IMR-90 (cell line): ENCODE measurements around the gene CFL2. TPM values are rescaled to one million over a fixed set of nuclear protein-coding genes. Genes with fewer than 3 reads are reported as not detected.

Experiments used
- ATAC-seq: fragments of 200-7000 bp; cut with Tn5 transposase; 2 replicates; pipeline ENCODE4 v1.9.1; 2020; ENCODE audit warnings: low read depth, mild to moderate bottlenecking, moderate library complexity
- BruUV-seq: library from RNA; stranded (reverse); fragments of 400-500 nt; replicated peaks from 2 replicates; lab custom pipeline; 2021; lab: Mats Ljungman, UMichigan
- CTCF ChIA-PET: fragments of 300-600 bp; formaldehyde crosslinking; extraction: SDS; loops from one replicate; lab custom pipeline; 2021; ENCODE audit warnings: antibody characterized with exemption; lab: Yijun Ruan, JAX
- POLR2A ChIA-PET: fragments of 300-600 bp; sonication (Branson Sonifier 250); formaldehyde crosslinking; loops from one replicate; lab custom pipeline; 2022; ENCODE audit warnings: antibody characterized with exemption; ENCODE audit not compliant: unreplicated experiment; lab: Charles Lee
- DNase-seq: peaks from one replicate; pipeline ENCODE4 v3.0.0; 2013
- H2AFZ ChIP-seq: replicated peaks from 2 replicates; pipeline ENCODE3; 2013; ENCODE audit warnings: low read length, mild to moderate bottlenecking; ENCODE audit not compliant: poor library complexity
- H2AK5ac ChIP-seq: 2 replicates; pipeline ENCODE4 v1.6.1; 2013; ENCODE audit warnings: low read depth, low read length, inconsistent platforms
- H2AK9ac ChIP-seq: replicated peaks from 2 replicates; pipeline ENCODE3; 2013; ENCODE audit warnings: mild to moderate bottlenecking, low read depth, low read length, moderate library complexity; ENCODE audit not compliant: poor library complexity
- H2BK120ac ChIP-seq: 2 replicates; pipeline ENCODE4 v1.6.1; 2013; ENCODE audit warnings: low read depth, low read length, inconsistent platforms
- H2BK15ac ChIP-seq: 3 replicates; pipeline ENCODE4 v1.6.1; 2013; ENCODE audit warnings: low read depth, low read length, inconsistent platforms
- H2BK20ac ChIP-seq: 2 replicates; pipeline ENCODE4 v1.6.1; 2013; ENCODE audit warnings: low read depth, mild to moderate bottlenecking, inconsistent platforms, low read length, moderate library complexity
- H2BK5ac ChIP-seq: 2 replicates; pipeline ENCODE4 v1.6.1; 2013; ENCODE audit warnings: mild to moderate bottlenecking, low read depth, low read length, inconsistent platforms; ENCODE audit not compliant: poor library complexity, severe bottlenecking
- H3K14ac ChIP-seq: replicated peaks from 2 replicates; pipeline ENCODE4 v1.6.1; 2013; ENCODE audit warnings: low read depth, low read length, inconsistent platforms
- H3K18ac ChIP-seq: 2 replicates; pipeline ENCODE4 v1.6.1; 2013; ENCODE audit warnings: low read depth, low read length, control low read depth
- H3K23ac ChIP-seq: 2 replicates; pipeline ENCODE4 v1.6.1; 2013; ENCODE audit warnings: low read depth, low read length, inconsistent platforms
- H3K27ac ChIP-seq: 2 replicates; pipeline ENCODE4 v1.5.1; 2013; ENCODE audit warnings: mild to moderate bottlenecking, control low read depth, low read length; ENCODE audit not compliant: insufficient read depth
- H3K27me3 ChIP-seq: 2 replicates; pipeline ENCODE4 v1.6.1; 2013; ENCODE audit warnings: low read length; ENCODE audit not compliant: control insufficient read depth, insufficient read depth
- H3K36me3 ChIP-seq: 2 replicates; pipeline ENCODE4 v1.6.1; 2013; ENCODE audit warnings: low read length, mixed read lengths; ENCODE audit not compliant: control insufficient read depth, insufficient read depth
- H3K4ac ChIP-seq: 2 replicates; pipeline ENCODE4 v1.6.1; 2013; ENCODE audit warnings: low read depth, low read length, inconsistent platforms
- H3K4me1 ChIP-seq: 2 replicates; pipeline ENCODE4 v1.6.1; 2013; ENCODE audit warnings: low read length, mixed read lengths; ENCODE audit not compliant: control insufficient read depth, insufficient read depth
- H3K4me2 ChIP-seq: 2 replicates; pipeline ENCODE4 v1.6.1; 2013; ENCODE audit warnings: low read depth, mild to moderate bottlenecking, control low read depth, low read length, moderate library complexity
- H3K4me3 ChIP-seq: 2 replicates; pipeline ENCODE4 v1.5.1; 2013; ENCODE audit warnings: low read depth, mild to moderate bottlenecking, control low read depth, low read length, moderate library complexity; ENCODE audit not compliant: insufficient read depth
- H3K56ac ChIP-seq: 2 replicates; pipeline ENCODE4 v1.6.1; 2013; ENCODE audit warnings: low read length, inconsistent platforms; ENCODE audit not compliant: insufficient read depth; ENCODE audit errors: extremely low read depth
- H3K79me1 ChIP-seq, 2 experiments: 2 replicates each; pipeline ENCODE4 v1.6.1; 2013; ENCODE audit warnings: low read length in 2 of 2, inconsistent platforms in 1 of 2, low read depth in 1 of 2
- H3K9ac ChIP-seq: 2 replicates; pipeline ENCODE4 v1.6.1; 2013; ENCODE audit warnings: low read depth, low read length, control low read depth
- H3K9me1 ChIP-seq: 2 replicates; pipeline ENCODE4 v1.6.1; 2013; ENCODE audit warnings: low read length, inconsistent platforms; ENCODE audit not compliant: insufficient read depth
- H3K9me3 ChIP-seq: 2 replicates; pipeline ENCODE4 v1.6.1; 2013; ENCODE audit warnings: low read length; ENCODE audit not compliant: control insufficient read depth, insufficient read depth
- H4K20me1 ChIP-seq: 2 replicates; pipeline ENCODE4 v1.6.1; 2013; ENCODE audit warnings: low read length, inconsistent platforms; ENCODE audit not compliant: insufficient read depth
- H4K5ac ChIP-seq: 2 replicates; pipeline ENCODE4 v1.6.1; 2013; ENCODE audit warnings: mild to moderate bottlenecking, low read depth, low read length, control low read depth
- H4K8ac ChIP-seq, 2 experiments: 2 replicates each; pipeline ENCODE4 v1.6.1; 2013; ENCODE audit warnings: low read depth in 2 of 2, low read length in 2 of 2, control low read depth in 1 of 2, inconsistent platforms in 1 of 2
- H4K91ac ChIP-seq: 2 replicates; pipeline ENCODE4 v1.6.1; 2013; ENCODE audit warnings: low read depth, low read length, inconsistent platforms; ENCODE audit not compliant: insufficient read depth
- BHLHE40 ChIP-seq: fragments of 150-350 bp; IDR thresholded peaks from 2 replicates; pipeline ENCODE4 v1.6.1; 2016; ENCODE audit warnings: mild to moderate bottlenecking, low read depth, low read length
- CEBPB ChIP-seq: IDR thresholded peaks from 2 replicates; pipeline ENCODE4 v1.6.1; 2012; ENCODE audit warnings: low read depth, low read length, improper control_type of control experiment
- CHD1 ChIP-seq: IDR thresholded peaks from 2 replicates; pipeline ENCODE4 v1.6.1; 2012; ENCODE audit warnings: low read depth, low read length, improper control_type of control experiment
- FOS ChIP-seq: fragments of 150-350 bp; IDR thresholded peaks from 2 replicates; pipeline ENCODE4 v1.6.1; 2016; ENCODE audit warnings: low read depth, low read length
- MAFK ChIP-seq: IDR thresholded peaks from 2 replicates; pipeline ENCODE4 v1.6.1; 2012; ENCODE audit warnings: low read depth, low read length, improper control_type of control experiment
- MAZ ChIP-seq: IDR thresholded peaks from 2 replicates; pipeline ENCODE4 v1.6.1; 2012; ENCODE audit warnings: low read depth, mild to moderate bottlenecking, low read length, improper control_type of control experiment, moderate library complexity, borderline replicate concordance
- MXI1 ChIP-seq: IDR thresholded peaks from 2 replicates; pipeline ENCODE4 v1.6.1; 2012; ENCODE audit warnings: low read depth, mild to moderate bottlenecking, low read length, moderate library complexity, borderline replicate concordance
- NFE2L2 ChIP-seq: fragments of 150-350 bp; IDR thresholded peaks from 2 replicates; pipeline ENCODE4 v1.6.1; 2016; ENCODE audit warnings: low read depth, mild to moderate bottlenecking, low read length
- POLR2A ChIP-seq: IDR thresholded peaks from 2 replicates; pipeline ENCODE4 v1.6.1; 2012; ENCODE audit warnings: mild to moderate bottlenecking, low read depth, low read length
- RAD21 ChIP-seq: IDR thresholded peaks from 2 replicates; pipeline ENCODE4 v1.6.1; 2012; ENCODE audit warnings: low read length, improper control_type of control experiment
- RCOR1 ChIP-seq: IDR thresholded peaks from 2 replicates; pipeline ENCODE4 v1.6.1; 2012; ENCODE audit warnings: mild to moderate bottlenecking, low read length, improper control_type of control experiment; ENCODE audit not compliant: insufficient replicate concordance
- RFX5 ChIP-seq: IDR thresholded peaks from 2 replicates; pipeline ENCODE4 v1.8.0; 2012; ENCODE audit warnings: low read depth, mild to moderate bottlenecking, low read length, moderate library complexity
- SMC3 ChIP-seq: fragments of 150-350 bp; IDR thresholded peaks from 2 replicates; pipeline ENCODE4 v1.6.1; 2016; ENCODE audit warnings: low read depth, mild to moderate bottlenecking, antibody characterized with exemption, low read length, moderate library complexity
- WGBS, 2 experiments: methylation state at CpG; one replicate each; pipeline versions ENCODE4 v1.1.5 to v1.1.7; 2013; ENCODE audit warnings: missing lambda C conversion rate in 2 of 2; ENCODE audit not compliant: insufficient read length in 1 of 2; ENCODE audit errors: extremely low coverage in 2 of 2; 5-methylcytosine and 5-hydroxymethylcytosine counted together
- dilution Hi-C: fragments of 300-500 bp; cut with HindIII; formaldehyde crosslinking; loops from one replicate; pipeline ENCODE4 v1.14.3; 2018; ENCODE audit warnings: low sequenced_read_pairs; ENCODE audit not compliant: unreplicated experiment
- in situ Hi-C: fragments of 300-500 bp; cut with MboI; formaldehyde crosslinking; loops from 3 replicates; pipeline ENCODE4 v1.14.3; 2019; ENCODE audit warnings: low sequenced_read_pairs, inconsistent platforms, mixed read lengths
- intact Hi-C: fragments of 100-400 bp; cut with micrococcal nuclease; formaldehyde crosslinking; loops from 2 replicates; pipeline ENCODE4 v1.10.0; 2022
- polyA plus RNA-seq, 3 experiments: library from polyadenylated mRNA; depleted of rRNA; stranded (reverse); fragments of >200 nt; gene quantifications; 2 replicates each; pipeline ENCODE4 v1.2.3, GENCODE V29; 2012; ENCODE audit warnings: low replicate concordance in 1 of 3
- total RNA-seq: library from RNA; depleted of rRNA; stranded (reverse); fragments of >200 nt; gene quantifications from 2 replicates; pipeline ENCODE4 v1.2.3, GENCODE V29; 2012
- TF ChIP-seq, protein P1 (sequence below): conservative IDR thresholded peaks from 2 replicates; pipeline ENCODE4 v1.5.1; 2012; ENCODE audit warnings: mild to moderate bottlenecking, low read depth, low read length, improper control_type of control experiment
- TF ChIP-seq, protein P2 (sequence below): fragments of 150-350 bp; IDR thresholded peaks from 2 replicates; pipeline ENCODE4 v1.6.1; 2017; ENCODE audit warnings: mild to moderate bottlenecking, antibody characterized with exemption, low read length, low read depth
- TF ChIP-seq, protein P3 (sequence below): fragments of 150-350 bp; IDR thresholded peaks from 2 replicates; pipeline ENCODE4 v1.6.1; 2016; ENCODE audit warnings: low read depth, mild to moderate bottlenecking, low read length, moderate library complexity, borderline replicate concordance

The CFL2 gene
- total and polyA plus RNA-seq, 2 of the 4 experiments (the other 2 are of a cell fraction): 106 to 151 TPM

DNA sequence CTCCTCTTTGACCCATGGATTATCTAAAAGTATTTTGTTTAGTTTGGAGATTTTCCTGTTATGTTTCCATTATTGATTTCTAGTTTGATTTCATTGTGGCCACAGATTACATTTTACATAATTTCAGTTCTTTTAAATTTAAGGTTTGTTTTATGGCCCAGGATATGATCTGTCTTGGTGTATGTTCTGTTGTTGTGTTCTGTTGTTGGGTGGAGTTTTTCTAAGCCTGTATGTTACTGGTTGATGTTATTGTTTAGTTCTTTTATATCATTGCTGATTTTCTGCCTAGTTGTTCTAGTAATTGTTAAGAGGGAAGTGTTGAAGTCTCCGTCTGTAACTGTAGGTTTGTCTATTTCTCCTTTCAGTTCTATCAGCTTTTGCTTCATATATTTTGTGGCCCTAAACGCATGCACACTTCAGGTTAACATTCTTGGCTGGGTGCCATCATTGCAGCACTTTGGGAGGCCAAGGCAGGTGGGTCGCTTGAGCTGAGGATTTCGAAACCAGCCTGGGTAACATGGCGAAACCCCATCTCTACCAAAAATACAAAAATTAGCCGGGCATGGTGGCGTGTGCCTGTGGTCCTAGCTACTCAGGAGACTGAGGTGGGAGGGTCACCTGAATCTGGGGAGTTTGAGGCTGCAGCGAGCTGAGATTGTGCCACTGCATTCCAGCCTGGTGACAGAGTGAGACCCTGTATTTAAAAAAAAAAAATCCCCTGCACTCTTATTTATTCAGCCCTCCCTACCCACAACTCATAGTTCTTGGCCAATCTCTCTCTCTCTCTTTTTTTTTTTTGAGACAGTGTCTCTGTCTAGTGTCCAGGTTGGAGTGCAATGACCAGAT lies 28.1 kb upstream of the CFL2 start:
- WGBS, 2 experiments: no CpG with 5 or more reads among the region's 8 CpGs
- dilution Hi-C loops: no loop called here
- intact Hi-C loops: no loop called here
- POLR2A ChIA-PET: no interaction called here
- Histone ChIP-seq H4K91ac (no peak overlapping the region), H4K8ac (no peak overlapping the region), H4K5ac (no peak overlapping the region), H3K9me3 (no peaks in the 10 kb centered on the region), H3K56ac (no peak overlapping the region), H2BK5ac (no peak overlapping the region), H3K4ac (no peak overlapping the region), H2BK120ac (no peak overlapping the region), H2AK5ac (no peak overlapping the region), H3K4me1 (no peaks in the 10 kb centered on the region), H3K14ac (no peak overlapping the region), H2BK15ac (no peak overlapping the region), H3K36me3 (no peaks in the 10 kb centered on the region), H4K20me1 (no peaks in the 10 kb centered on the region), H3K4me2 (no peak overlapping the region), H3K18ac (no peak overlapping the region), H3K27me3 (no peaks in the 10 kb centered on the region), H3K27ac (no peak overlapping the region), H3K9me1 (no peaks in the 10 kb centered on the region), H3K23ac (no peak overlapping the region), H3K9ac (no peak overlapping the region), H2BK20ac (no peak overlapping the region), H2AFZ (no peak overlapping the region), H3K4me3 (no peak overlapping the region), H2AK9ac (no peak overlapping the region), H3K79me1 (no peaks in the 10 kb centered on the region)
- DNase-seq: no peak
- no peak for ATAC-seq
- no TSS peak for BruUV-seq
- CTCF ChIA-PET: no interaction called here
- in situ Hi-C loops: no loop called here
- TF ChIP-seq, protein P1, sequence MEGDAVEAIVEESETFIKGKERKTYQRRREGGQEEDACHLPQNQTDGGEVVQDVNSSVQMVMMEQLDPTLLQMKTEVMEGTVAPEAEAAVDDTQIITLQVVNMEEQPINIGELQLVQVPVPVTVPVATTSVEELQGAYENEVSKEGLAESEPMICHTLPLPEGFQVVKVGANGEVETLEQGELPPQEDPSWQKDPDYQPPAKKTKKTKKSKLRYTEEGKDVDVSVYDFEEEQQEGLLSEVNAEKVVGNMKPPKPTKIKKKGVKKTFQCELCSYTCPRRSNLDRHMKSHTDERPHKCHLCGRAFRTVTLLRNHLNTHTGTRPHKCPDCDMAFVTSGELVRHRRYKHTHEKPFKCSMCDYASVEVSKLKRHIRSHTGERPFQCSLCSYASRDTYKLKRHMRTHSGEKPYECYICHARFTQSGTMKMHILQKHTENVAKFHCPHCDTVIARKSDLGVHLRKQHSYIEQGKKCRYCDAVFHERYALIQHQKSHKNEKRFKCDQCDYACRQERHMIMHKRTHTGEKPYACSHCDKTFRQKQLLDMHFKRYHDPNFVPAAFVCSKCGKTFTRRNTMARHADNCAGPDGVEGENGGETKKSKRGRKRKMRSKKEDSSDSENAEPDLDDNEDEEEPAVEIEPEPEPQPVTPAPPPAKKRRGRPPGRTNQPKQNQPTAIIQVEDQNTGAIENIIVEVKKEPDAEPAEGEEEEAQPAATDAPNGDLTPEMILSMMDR: no peak
- TF ChIP-seq RAD21 (no peak), CEBPB (no peak), RFX5 (no peak), BHLHE40 (no peak), RCOR1 (no peak), SMC3 (no peak), CHD1 (no peak), MAFK (no peak), FOS (no peak), POLR2A (no peak), NFE2L2 (no peak), MAZ (no peak), MXI1 (no peak)
- TF ChIP-seq, protein P2, sequence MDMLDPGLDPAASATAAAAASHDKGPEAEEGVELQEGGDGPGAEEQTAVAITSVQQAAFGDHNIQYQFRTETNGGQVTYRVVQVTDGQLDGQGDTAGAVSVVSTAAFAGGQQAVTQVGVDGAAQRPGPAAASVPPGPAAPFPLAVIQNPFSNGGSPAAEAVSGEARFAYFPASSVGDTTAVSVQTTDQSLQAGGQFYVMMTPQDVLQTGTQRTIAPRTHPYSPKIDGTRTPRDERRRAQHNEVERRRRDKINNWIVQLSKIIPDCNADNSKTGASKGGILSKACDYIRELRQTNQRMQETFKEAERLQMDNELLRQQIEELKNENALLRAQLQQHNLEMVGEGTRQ: no peak
- TF ChIP-seq, protein P3, sequence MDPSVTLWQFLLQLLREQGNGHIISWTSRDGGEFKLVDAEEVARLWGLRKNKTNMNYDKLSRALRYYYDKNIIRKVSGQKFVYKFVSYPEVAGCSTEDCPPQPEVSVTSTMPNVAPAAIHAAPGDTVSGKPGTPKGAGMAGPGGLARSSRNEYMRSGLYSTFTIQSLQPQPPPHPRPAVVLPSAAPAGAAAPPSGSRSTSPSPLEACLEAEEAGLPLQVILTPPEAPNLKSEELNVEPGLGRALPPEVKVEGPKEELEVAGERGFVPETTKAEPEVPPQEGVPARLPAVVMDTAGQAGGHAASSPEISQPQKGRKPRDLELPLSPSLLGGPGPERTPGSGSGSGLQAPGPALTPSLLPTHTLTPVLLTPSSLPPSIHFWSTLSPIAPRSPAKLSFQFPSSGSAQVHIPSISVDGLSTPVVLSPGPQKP: no peak
